NCI-H2196 treated with DMSO at 0.1 percent for 48 hours (cell line): ENCODE measurements around the gene TTC27.

Experiments
- DNase-seq: peaks from one replicate; lab custom pipeline; 2025; ENCODE audit not compliant: unreplicated experiment; lab: John Stamatoyannopoulos, UW

TTC27 gene

GRCh38 chr2:32666704-32667103 is 38.9 kb downstream of the TTC27 start:
- no peak for DNase-seq

GRCh38 chr2:32668254-32668653 is 40.4 kb downstream of the TTC27 start:
- DNase-seq = no peak

- DNase-seq = no peak
These were observed 44.2 kb downstream of the TTC27 start for GRCh38 chr2:32671885-32672533.

GRCh38 chr2:32678825-32679224 is 51.0 kb downstream of the TTC27 start:
- DNase-seq = no peak

GRCh38 chr2:32680942-32681341 is 53.1 kb downstream of the TTC27 start:
- DNase-seq = no peak

- DNase-seq = no peak
These were observed 55.8 kb downstream of the TTC27 start for GRCh38 chr2:32683520-32684086.

- DNase-seq = no peak
These were observed 60.7 kb downstream of the TTC27 start for GRCh38 chr2:32688541-32688940.

- no peak for DNase-seq
These were observed 63.8 kb downstream of the TTC27 start for GRCh38 chr2:32691678-32692077.

GRCh38 chr2:32696439-32696838 is 68.6 kb downstream of the TTC27 start:
- DNase-seq = no peak

- no peak for DNase-seq
These were observed 69.3 kb downstream of the TTC27 start for GRCh38 chr2:32697156-32697555.

- DNase-seq = no peak
These were observed 71.3 kb downstream of the TTC27 start for GRCh38 chr2:32699151-32699550.

GRCh38 chr2:32701806-32702205 is 74.0 kb downstream of the TTC27 start:
- no peak for DNase-seq

- no peak for DNase-seq
These were observed 74.6 kb downstream of the TTC27 start for GRCh38 chr2:32702303-32703064.

GRCh38 chr2:32706815-32707579 is 79.1 kb downstream of the TTC27 start:
- DNase-seq = no peak

- no peak for DNase-seq
These were observed 83.4 kb downstream of the TTC27 start for GRCh38 chr2:32711219-32711618.

- DNase-seq = no peak
These were observed 84.2 kb downstream of the TTC27 start for GRCh38 chr2:32711908-32712501.

GRCh38 chr2:32712870-32713269 is 85.0 kb downstream of the TTC27 start:
- DNase-seq = peak; percentile 29

- DNase-seq = no peak
These were observed 86.7 kb downstream of the TTC27 start for GRCh38 chr2:32714521-32714920.

- DNase-seq = no peak
These were observed 87.6 kb downstream of the TTC27 start for GRCh38 chr2:32715391-32715841.

GRCh38 chr2:32715981-32716380 is 88.1 kb downstream of the TTC27 start:
- no peak for DNase-seq

GRCh38 chr2:32716598-32716997 is 88.7 kb downstream of the TTC27 start:
- DNase-seq = no peak
